ENCODE results near the gene NAA38. TPM values are rescaled to one million over a fixed set of nuclear protein-coding genes. Genes with fewer than 3 reads are reported as not detected.
A peak's percentile ranks its signal among the peaks of the same experiment; 100 is the strongest.

NAA38 gene, protein sequence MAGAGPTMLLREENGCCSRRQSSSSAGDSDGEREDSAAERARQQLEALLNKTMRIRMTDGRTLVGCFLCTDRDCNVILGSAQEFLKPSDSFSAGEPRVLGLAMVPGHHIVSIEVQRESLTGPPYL
- total RNA-seq (2021; ENCODE audit: unreplicated experiment) (103 TPM), Bru-seq, nascent RNA (percentile 71 among the genes with signal in this experiment), BruChase-seq, experiment 1, labeled RNA remaining after a 6-hour chase (percentile 70 among the genes with signal in this experiment), BruChase-seq, experiment 2, labeled RNA remaining after a 2-hour chase (percentile 72 among the genes with signal in this experiment)
- polyA plus RNA-seq (2012) = 148 and 157 TPM in 2 replicates
- long read RNA-seq, transcript NAA38-201 (2 exons, 999 nt) = major isoform, 30 of 71 reads
- long read RNA-seq, transcript NAA38-205 (3 exons, 852 nt) = minor isoform, 18 of 71 reads
- long read RNA-seq, transcript NAA38-206 (2 exons, 424 nt) = minor isoform, 8 of 71 reads
- long read RNA-seq, partial matches to known transcripts = 8 of 71 reads
- long read RNA-seq, other reads (novel, unspliced or antisense) = 3 of 71 reads

GRCh38 chr17:7856811-7857712, at the start of gene NAA38:
Gene NAA38 (minus strand): TSS chr17:7857559. CDS start chr17:7857463, 96 bp downstream.
- BruUV-seq (replicated peaks) = TSS peak; percentile 94
- H3K4me3 ChIP-seq (replicated peaks in 1 of 2; ENCODE audit: low read depth in 1 of 2, low read length in 2 of 2) = peak within 1 kb of the TSS; percentile 67 to 94
- H3K4me1 ChIP-seq (ENCODE audit: control insufficient read depth in 1 of 2, insufficient read depth in 2 of 2, low read length in 2 of 2) = peaks cover 10 to 28% of the 10 kb centered on the region in 2 experiments; a peak in 3 of 4 replicates
- H2AFZ ChIP-seq (ENCODE audit: low read depth, low read length, poor library complexity, severe bottlenecking) = peak within 1 kb of the TSS; percentile 59
- ChIA-PET RAD21 (ENCODE audit: low non-redundant PET in 1 of 2, low total read pairs in 2 of 2, uncharacterized antibody in 2 of 2, unreplicated experiment in 2 of 2) (interaction anchor here (0.5 to 1.7 kb wide), 5 partner anchors 21 to 113 kb away, joined by 3 to 6 read pairs (median 4); no protein-coding TSS in a partner anchor), POLR2A (interaction anchor here (0.6 to 2.6 kb wide), 17 partner anchors 13 to 453 kb away, joined by 3 to 45 read pairs (median 4); partner anchors contain the start of genes CNTROB, KDM6B, TMEM256 and TP53), CTCF (interaction anchor here (0.6 to 1.7 kb wide), 16 partner anchors 12 to 201 kb away, joined by 3 to 12 read pairs (median 5); partner anchors contain the start of genes KDM6B and TP53)
- H3K9me3 ChIP-seq (ENCODE audit: control insufficient read depth in 1 of 2, insufficient read depth in 1 of 2, low read depth in 1 of 2, low read length in 2 of 2) = no peaks in the 10 kb centered on the region
- H3K27me3 ChIP-seq (ENCODE audit: insufficient read depth, low read length) = no peaks in the 10 kb centered on the region
- DNase-seq (ENCODE audit: low read depth, low spot score) (peak; percentile 99), ATAC-seq (peak; percentile 85)
- intact Hi-C loops (cut with micrococcal nuclease) = loop anchor here (1.0 to 2.0 kb wide), 2 partner anchors 22 to 30 kb away; partner anchors contain the start of gene KDM6B
- no peaks in the 10 kb centered on the region for H3K9me2 ChIP-seq (ENCODE audit: insufficient read depth)
- peak within 1 kb of the TSS; percentile 99 for H3K4me2 ChIP-seq (ENCODE audit: low read length)
- peak within 1 kb of the TSS; percentile 92 for H3K27ac ChIP-seq (ENCODE audit: low read depth, low read length)
- no peaks in the 10 kb centered on the region for H4K20me1 ChIP-seq (ENCODE audit: insufficient read depth)
- H3K9ac ChIP-seq (ENCODE audit: low read length) = peak within 1 kb of the TSS; percentile 93
- H3K36me3 ChIP-seq (ENCODE audit: control insufficient read depth in 1 of 2, insufficient read depth in 2 of 2, low read length in 2 of 2) = peaks cover 7 to 29% of the 10 kb centered on the region in 2 experiments; a peak in 3 of 4 replicates
- H3K79me2 ChIP-seq (ENCODE audit: insufficient read depth, low read length) = peaks cover 42% of the 10 kb centered on the region
- peak; percentile 96 for TF ChIP-seq ZBTB33 (IDR thresholded peaks at IDR 0.05; ENCODE audit: extremely low read depth, insufficient replicate concordance, low read length)
- no peak for TF ChIP-seq CEBPB (IDR thresholded peaks at IDR 0.05; ENCODE audit: low read depth)
- TF ChIP-seq ATF3 (IDR thresholded peaks at IDR 0.05) = no peak
- peak; percentile 85 for TF ChIP-seq YY1 (IDR thresholded peaks at IDR 0.05; ENCODE audit: extremely low read depth, insufficient replicate concordance, low read depth, low read length)
- TF ChIP-seq, protein P1, sequence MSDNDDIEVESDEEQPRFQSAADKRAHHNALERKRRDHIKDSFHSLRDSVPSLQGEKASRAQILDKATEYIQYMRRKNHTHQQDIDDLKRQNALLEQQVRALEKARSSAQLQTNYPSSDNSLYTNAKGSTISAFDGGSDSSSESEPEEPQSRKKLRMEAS (IDR thresholded peaks at IDR 0.05) = peak; percentile 72; the same call in 1 of the 2 replicates
- TF ChIP-seq EZH2phosphoT487 (IDR thresholded peaks at IDR 0.05; ENCODE audit: borderline replicate concordance) = no peak
- TF ChIP-seq SRF (IDR thresholded peaks at IDR 0.05; ENCODE audit: low read depth) = no peak
- TF ChIP-seq EGR1 (IDR thresholded peaks at IDR 0.05; ENCODE audit: low read depth) = 0 out of 2 replicates have a peak, but pooled peaks have one; percentile 66
- no peak for TF ChIP-seq EZH2 (IDR thresholded peaks at IDR 0.05)
- TF ChIP-seq, protein P2, sequence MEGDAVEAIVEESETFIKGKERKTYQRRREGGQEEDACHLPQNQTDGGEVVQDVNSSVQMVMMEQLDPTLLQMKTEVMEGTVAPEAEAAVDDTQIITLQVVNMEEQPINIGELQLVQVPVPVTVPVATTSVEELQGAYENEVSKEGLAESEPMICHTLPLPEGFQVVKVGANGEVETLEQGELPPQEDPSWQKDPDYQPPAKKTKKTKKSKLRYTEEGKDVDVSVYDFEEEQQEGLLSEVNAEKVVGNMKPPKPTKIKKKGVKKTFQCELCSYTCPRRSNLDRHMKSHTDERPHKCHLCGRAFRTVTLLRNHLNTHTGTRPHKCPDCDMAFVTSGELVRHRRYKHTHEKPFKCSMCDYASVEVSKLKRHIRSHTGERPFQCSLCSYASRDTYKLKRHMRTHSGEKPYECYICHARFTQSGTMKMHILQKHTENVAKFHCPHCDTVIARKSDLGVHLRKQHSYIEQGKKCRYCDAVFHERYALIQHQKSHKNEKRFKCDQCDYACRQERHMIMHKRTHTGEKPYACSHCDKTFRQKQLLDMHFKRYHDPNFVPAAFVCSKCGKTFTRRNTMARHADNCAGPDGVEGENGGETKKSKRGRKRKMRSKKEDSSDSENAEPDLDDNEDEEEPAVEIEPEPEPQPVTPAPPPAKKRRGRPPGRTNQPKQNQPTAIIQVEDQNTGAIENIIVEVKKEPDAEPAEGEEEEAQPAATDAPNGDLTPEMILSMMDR (IDR thresholded peaks at IDR 0.05 in 2 of 3, conservative IDR thresholded peaks at IDR 0.05 in 1 of 3; ENCODE audit: borderline replicate concordance in 1 of 3, insufficient read depth in 1 of 3, low read depth in 2 of 3, low read length in 2 of 3) = peak; percentile 32 to 48 (median 40); a peak in 5 of 6 replicates
- TF ChIP-seq POLR2AphosphoS5 (IDR thresholded peaks at IDR 0.05; ENCODE audit: low read depth, low read length) = peak; percentile 84
- no peak for TF ChIP-seq TCF7L2 (IDR thresholded peaks at IDR 0.05; ENCODE audit: borderline replicate concordance, extremely low read depth, insufficient read depth, insufficient read length)
- TF ChIP-seq SP1 (IDR thresholded peaks at IDR 0.05; ENCODE audit: low read depth) = no peak
- TF ChIP-seq ELF1 (IDR thresholded peaks at IDR 0.05; ENCODE audit: borderline replicate concordance, low read depth) = no peak; the same call in 1 of the 2 replicates
- TF ChIP-seq FOSL1 (IDR thresholded peaks at IDR 0.05; ENCODE audit: low read depth) = no peak
- TF ChIP-seq POLR2A (IDR thresholded peaks at IDR 0.05; ENCODE audit: borderline replicate concordance, extremely low read depth, insufficient read depth, insufficient read length) = peak; percentile 12
- TF ChIP-seq ZNF274 (IDR thresholded peaks at IDR 0.05; ENCODE audit: low read depth, low read length) = no peak
- TF ChIP-seq SIN3A (IDR thresholded peaks at IDR 0.05; ENCODE audit: low read depth) = peak; percentile 91
- no peak for TF ChIP-seq JUND (IDR thresholded peaks at IDR 0.05)

All from HCT116 (cell line).